IPS DF 19.7 (cell line): ENCODE data around the gene IGF1R.
"Not testable (repeated sequence)": the region's sequence is repeated elsewhere in the genome, so short reads cannot be mapped to it uniquely, and the experiment has no call there.

Experiments
- DNase-seq: peaks from one replicate; pipeline ENCODE4 v3.0.0-alpha.2; 2013; ENCODE audit warnings: low read depth, low spot score

The IGF1R gene

DNA sequence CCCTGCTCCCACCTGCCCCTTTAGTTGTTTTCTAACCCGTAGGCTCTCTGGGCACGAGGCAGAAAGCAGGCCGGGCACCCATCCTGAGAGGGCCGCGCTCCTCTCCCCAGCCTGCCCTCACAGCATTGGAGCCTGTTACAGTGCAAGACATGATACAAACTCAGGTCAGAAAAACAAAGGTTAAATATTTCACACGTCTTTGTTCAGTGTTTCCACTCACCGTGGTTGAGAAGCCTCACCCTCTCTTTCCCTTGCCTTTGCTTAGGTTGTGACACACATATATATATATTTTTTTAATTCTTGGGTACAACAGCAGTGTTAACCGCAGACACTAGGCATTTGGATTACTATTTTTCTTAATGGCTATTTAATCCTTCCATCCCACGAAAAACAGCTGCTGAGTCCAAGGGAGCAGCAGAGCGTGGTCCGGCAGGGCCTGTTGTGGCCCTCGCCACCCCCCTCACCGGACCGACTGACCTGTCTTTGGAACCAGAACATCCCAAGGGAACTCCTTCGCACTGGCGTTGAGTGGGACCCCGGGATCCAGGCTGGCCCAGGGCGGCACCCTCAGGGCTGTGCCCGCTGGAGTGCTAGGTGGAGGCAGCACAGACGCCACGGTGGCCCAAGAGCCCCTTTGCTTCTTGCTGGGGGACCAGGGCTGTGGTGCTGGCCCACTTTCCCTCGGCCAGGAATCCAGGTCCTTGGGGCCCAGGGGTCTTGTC lies 310.7 kb downstream of the IGF1R start:
- no peak for DNase-seq

DNA sequence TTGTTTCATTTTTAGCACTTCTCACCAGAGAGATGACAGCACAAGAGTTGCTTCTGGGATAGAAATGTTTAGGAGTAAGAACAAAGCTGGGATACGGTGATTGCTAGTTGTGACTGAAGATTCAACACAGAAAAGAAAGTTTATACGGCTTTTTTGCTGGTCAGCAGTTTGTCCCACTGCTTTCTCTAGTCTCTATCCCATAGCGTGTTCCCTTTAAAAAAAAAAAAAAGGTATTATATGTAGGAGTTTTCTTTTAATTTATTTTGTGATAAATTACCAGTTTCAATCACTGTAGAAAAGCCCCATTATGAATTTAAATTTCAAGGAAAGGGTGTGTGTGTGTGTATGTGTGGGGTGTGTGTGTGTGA lies 311.3 kb downstream of the IGF1R start:
- DNase-seq = no peak

DNA sequence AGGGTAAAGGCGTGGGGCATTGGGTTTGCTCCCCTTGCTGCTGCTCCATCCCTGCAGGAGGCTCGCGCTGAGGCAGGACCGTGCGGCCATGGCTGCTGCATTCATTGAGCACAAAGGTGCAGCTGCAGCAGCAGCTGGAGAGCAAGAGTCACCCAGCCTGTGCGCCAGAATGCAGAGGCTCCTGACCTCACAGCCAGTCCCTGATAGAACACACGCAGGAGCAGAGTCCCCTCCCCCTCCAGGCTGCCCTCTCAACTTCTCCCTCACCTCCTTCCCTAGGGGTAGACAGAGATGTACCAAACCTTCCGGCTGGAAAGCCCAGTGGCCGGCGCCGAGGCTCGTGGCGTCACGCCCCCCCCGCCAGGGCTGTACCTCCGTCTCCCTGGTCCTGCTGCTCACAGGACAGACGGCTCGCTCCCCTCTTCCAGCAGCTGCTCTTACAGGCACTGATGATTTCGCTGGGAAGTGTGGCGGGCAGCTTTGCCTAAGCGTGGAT lies 312.3 kb downstream of the IGF1R start:
- DNase-seq = no peak

DNA sequence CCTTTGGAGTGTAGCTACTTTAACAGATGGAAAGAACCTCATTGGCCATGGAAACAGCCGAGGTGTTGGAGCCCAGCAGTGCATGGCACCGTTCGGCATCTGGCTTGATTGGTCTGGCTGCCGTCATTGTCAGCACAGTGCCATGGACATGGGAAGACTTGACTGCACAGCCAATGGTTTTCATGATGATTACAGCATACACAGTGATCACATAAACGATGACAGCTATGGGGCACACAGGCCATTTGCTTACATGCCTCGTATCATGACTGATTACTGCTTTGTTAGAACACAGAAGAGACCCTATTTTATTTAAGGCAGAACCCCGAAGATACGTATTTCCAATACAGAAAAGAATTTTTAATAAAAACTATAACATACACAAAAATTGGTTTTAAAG lies 315.1 kb downstream of the IGF1R start:
- DNase-seq = no peak

DNA sequence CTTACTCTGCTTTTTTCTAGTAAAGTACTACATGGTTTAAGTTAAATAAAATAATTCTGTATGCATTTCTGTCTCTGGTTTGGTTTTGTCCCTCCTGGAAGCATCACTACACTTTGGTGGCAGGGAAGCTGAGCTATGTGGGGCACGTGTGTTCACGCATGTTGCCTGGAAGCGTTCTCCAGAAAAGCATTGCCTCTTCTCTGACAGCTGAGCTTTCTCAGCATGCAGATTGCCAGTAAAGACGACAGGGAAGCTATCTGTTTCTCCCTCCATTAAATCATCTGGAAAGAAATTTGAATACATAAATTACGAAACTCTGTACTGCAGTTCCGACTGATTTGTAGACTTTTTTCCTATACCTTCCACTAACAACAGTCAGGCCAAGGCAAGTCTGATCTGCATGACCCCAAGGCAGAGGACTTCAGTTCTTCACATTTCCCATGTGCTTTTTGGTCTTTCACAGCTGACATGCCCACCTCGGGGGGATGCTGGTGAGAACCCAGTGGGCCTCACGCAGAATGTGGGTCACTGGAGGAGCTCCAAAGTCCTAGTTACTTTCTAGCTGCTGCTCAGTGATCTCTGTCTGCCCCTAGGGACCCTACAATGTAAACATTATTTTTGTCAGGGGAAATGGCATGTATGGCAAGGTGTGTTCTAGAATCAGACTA lies 316.3 kb downstream of the IGF1R start:
- DNase-seq = no peak

DNA sequence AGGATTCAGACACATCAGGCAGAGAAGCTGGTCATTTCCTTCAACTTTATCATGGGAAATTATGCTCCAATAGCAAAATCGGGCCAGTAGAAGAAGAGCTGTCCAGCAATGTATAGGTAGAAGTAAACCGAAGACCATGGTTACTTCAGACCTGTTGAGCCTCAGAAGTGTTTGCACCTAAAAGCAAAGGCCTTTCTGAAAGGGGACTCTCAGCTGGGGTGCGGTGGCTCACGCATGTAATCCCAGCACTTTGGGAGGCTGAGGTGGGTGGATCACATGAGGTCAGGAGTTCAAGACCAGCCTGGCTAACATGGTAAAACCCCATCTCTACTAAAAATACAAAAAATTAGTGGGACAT lies 316.8 kb downstream of the IGF1R start:
- not testable (repeated sequence) for DNase-seq

DNA sequence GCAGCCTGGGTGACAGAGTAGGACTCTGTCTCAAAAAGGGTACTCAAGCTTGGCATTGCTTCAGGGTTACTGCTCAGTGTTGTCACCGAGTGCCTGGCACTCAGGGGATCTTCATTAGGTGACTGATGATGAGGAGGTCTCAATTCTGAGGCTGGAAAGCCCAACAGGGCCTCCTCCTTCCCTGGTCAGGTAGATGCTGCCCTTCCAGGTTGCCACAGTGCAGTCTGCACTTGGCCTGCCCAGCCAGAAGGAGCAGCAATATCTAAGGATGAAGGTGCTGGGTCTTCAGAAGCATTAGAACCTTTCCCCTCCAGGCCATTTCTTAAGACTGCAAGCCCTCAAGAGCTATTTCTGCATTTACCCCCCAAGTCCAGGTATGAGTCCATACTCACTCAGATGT lies 317.3 kb downstream of the IGF1R start:
- DNase-seq = no peak

DNA sequence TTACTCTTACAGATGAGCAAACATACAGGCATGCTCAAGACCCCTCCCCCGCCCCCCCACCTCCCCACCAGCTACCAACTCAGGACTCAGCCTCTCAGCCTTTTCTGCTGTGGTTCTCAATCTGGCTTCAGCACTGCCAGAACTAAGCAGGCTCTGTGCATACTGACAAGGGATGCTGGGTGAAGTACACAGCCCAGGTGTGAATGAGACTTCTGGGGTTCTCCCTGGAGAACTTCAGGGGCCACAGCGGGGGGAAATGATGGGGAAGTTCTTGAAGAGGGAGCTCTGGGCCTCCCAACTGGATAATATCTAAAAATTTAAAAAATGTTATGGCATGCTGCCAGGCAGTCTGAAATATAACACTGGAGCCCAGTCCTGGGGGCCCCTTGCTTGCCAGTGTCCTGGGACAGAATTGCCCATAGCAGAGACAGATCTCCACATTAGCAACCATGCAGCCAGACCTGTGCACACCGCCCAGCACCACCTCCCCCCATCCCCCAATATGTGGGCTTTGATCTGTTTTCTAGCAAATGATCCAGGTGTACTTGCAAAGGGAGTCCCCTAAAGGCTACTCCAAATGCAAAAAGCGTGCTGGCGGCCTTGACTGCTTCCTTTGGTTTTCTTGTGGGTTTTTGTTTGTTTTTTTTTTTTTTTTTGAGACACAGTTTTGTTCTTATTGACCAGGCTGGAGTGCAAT lies 317.9 kb downstream of the IGF1R start:
- no peak for DNase-seq

DNA sequence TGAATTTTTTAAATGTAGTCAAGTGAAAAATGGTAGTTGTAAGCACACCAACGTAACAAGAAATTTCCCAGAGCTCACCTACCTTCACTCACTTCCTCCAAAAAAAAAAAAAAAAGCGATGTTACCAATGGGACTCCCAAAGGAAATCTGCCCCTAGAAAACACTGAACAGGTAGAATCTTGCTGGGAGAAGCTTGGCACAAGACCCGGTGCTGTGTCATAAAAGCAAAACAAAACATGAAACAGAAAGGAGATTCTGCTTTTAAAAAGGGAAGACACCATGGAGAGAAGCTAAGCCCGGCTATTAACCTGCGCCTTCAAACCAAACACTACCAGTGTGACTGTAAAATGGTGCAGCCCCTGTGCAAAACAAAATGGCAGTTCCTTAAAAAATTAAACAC lies 318.8 kb downstream of the IGF1R start:
- no peak for DNase-seq

DNA sequence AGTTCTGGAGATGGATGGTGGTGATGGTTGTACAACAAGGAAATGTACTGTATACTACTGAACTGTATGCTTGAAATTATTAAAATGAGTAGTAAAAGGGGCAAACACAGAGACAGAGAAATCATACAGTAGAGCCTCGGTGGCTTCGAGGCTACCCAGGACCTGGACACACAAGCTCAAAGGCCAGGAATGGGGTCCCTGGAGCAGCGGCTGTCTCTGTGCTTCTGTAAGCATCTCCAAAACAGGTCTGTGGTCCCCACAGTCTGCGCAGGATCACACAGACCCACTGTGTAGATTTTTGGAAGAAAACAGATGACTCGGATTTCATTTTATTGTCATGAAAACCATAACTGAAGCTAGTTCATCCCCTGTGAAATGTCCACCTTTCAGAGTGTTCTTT lies 319.6 kb downstream of the IGF1R start:
- no peak for DNase-seq

DNA sequence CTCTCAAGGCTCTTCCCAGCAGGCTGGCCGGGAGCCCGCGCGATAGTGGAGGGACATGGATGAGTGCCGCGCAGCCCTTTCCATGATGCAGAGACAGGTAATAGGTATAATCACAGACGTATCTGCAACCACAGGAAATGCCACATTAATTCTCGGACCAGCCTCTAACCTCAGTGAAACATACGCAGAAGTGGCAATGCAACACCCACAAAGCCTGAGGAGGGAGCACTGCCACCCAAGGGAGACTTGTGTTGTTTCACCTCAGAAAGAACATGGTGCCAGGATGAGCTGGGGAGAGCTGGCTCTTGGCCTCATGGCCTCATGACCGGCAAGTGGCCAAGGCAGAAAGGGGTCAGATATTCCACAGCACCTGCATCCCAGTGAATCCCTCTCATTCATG lies 320.2 kb downstream of the IGF1R start:
- no peak for DNase-seq

DNA sequence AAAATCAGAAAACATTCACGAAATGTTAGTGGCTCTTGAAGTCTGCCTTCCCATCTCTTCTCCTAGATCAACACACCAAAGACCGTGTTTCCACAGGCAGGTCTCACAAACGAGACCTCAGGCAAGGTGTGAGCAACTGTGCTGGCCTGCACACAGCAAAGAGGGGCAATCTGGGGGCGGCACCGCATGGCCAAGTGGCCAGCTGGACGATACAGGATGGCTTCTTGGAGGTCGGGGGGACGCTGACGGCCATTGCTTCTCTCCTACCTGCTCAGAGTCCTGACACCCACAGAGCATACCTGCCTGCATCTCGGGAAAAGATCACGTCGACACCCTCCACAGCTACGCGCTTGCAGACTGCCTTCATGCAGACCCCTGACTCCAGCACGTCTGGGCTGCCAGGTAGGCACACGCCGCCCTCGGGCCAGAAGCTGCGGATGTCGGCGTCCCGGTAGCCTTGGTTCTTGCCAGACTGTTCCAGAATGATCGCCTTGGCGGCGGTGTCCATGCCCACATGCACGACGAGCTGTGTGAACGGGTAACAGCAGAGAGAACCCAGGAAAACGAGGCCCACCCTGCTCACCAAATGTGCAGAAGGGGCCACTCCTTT lies 320.9 kb downstream of the IGF1R start:
- DNase-seq = no peak

DNA sequence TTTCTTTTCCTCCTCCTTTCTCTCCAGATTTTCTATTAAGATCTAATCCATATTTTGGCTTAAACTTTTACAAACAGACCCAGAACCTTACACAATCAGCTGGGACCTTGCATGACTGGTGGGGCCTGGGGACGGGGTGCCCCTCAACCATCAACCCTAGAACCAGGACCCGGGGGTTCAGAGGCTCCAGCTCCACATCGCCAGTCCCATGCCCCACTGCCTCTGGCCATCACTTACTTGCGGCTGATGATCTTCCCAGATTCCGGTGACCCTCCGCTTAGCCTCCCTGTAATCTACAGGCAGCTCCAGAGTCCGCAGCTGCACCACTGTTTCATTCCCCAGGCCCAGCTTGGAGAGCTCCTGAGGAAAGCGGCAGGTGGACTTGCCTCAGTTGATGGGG lies 322.5 kb downstream of the IGF1R start:
- DNase-seq = no peak

DNA sequence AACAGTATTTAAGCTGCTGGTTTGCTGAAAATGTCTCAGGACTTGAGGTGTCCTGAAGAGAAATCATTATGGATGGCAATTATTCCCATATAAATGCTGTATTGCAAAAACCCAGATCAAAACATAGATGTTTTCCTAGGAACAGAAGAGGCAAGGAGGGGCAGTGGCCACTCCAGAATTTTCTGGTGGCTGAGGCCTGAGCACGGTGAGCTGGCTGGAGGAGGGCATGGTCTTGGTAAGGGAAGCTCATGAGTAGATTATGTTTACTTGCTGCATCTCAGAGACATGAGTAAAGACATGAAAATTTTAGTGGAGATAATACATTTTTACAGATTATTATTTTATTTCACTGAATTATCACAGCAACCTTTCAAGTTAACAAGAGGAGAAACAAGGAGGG lies 328.2 kb downstream of the IGF1R start:
- DNase-seq = no peak

DNA sequence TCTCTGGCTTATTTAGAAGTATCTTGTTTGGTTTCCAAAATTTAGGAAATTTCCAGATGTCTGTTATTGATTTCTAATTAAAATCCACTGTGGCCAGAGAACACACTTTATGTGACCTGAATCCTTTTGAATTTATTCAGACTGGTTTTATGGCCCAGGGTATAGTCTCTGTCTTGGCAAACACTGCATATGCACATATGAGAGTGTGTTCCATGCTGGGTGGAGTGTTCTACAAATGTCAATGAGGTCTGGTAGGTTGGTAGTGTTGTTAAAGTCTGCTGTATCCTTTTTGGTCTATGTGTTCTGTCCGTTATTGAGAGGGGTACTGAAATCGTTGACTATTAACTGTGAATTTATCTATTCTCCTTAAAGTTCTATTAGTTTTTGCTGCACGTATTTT lies 329.1 kb downstream of the IGF1R start:
- DNase-seq = no peak

DNA sequence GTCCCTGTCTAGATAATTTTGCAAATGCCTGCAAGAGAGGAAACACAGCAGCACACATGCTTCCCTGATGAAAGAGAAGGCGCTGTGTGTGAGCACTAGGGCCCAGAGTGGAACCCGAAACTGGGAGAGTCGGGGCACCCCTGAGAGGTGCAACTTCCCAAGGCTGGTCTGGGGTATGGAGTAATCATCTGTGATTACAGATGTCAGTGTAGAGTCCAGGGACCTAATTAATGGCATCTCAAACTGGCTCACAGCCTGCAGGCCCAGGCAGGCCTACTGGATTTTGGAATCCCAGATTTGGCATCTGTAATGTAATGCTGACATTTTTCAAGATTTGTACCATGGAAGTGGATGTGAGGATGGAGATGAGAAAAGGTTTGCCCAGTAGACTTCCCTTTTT lies 329.8 kb downstream of the IGF1R start:
- no peak for DNase-seq

DNA sequence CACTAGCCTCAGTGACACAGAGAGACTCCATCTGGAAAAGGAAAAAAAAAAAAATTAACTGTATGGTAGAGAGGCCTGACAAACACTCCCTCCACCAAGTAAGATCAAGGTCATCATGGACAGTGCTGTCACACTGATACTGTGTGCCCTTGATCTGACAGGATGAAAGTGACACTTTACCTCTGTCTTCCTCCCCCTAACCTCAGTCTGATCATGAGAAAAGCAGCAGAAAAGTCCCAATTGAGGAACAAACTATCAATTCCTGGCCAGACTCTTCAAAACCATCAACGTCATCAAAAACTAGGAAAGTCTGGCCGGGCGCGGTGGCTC lies 332.5 kb downstream of the IGF1R start:
- no peak for DNase-seq

DNA sequence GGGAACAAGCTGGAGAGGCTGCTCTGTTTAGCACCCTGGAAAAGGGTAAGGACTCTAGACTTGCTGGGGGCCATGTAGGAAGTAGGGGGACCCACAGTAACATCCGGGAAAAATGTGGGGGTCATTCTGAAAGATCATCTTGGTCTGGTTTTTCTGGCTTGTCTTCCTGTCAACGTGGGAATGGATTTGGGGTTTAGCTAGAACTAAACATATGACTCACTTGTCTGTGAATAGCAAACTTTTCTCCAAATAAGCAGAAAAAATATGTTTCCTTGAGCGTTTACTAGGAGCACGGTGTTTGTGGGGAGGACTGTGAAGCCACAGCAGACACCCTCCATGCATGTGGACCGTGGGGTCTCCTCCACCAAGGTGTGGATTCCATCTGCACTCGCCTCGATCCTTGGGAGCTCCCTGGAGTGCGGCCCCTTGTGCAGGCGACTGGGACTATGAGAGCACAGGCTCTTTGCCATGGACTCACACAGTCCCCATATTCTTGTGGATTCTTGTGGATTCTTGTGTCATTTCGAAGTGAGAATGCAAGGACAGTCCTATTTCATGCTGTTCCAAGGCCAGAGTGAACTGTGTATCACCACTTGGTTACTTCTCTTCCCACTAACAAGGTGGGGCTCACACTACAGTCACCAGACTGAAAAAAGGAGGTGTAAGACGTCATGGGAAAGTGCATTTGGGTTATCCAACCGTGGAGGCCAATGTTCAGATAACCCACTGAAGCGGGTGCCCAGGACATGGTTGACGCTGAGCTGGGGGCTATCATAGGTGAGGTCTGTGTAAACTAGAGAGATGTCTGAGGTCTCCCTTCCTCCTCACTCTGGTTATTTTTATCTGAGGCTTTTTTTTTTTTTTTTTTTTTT lies 333.7 kb downstream of the IGF1R start:
- DNase-seq = no peak

DNA sequence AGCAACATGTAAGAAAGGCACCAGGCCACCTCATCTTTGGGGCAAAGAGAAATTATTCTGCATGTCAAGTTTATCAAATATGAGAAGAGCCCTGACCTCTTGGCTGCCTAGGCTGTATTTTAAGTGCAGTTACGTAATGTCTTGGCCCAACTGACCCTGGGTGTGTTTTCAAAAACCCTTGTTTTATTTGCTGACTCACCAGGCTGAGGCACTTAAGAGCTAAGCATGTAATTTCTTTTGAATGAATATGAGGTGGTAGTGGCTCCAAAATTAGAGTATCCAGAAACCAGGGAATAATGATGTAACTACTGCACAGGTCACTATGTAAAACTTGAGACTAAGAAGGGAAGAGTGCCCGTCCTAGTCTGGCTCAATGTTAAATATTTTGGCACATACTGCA lies 335.0 kb downstream of the IGF1R start:
- DNase-seq = no peak

DNA sequence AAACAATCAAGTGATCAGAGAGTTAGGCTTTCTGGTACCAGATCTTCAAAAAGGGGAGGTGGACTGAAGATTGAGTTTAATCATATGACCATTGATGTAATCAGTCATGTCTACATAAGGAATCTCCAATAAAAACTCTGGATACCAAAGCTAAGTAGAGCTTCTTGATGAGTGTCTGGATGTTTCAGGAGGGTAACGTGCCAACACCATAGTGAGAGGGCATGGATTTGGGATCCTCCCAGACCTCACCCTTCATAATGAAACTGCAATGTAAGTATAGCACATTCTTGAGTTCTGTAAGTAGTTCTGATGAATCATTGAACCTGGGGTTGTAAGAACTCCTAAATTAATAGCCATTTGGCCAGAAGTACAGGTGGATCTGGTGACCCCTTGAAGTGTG lies 337.9 kb downstream of the IGF1R start:
- no peak for DNase-seq

DNA sequence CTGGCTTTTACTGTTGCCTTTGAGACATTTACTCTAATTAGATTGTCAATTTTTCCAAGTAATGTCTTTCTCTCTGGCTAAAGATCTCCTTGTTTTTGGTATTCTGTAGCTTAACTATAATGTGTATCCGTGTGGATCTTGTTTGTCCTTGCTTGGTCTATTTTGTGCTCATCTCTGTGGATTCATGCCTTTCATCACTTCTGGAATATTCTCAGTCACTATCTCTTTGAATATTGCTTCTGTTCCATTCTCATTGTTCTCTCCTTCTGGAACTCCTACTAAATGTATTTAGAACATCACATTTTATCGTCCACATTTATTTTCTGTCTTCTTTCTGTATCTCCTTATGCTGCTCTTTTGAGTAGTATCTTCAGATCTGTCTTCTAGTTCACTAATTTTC lies 346.6 kb downstream of the IGF1R start:
- no peak for DNase-seq

DNA sequence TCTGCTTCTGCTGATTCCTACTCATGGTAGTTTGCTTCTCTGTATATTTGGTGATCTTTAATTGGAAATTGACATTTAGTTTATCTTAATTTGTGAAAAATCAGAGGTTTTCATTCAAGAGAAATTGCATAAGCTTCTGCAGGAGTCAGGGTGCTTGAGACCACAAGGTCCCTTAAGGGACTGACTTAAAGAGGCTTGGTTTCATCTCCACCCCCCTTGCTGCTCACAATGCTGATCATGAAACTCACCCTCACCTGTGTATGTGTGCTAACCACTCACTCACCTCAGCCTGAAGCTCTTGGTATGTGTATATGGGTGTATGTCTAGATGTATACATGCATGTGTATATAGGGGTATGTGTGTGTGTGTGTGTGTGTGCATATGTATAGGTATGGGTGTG lies 347.8 kb downstream of the IGF1R start:
- no peak for DNase-seq
